HG03139 (cell line): Measurements from ENCODE around the gene TMEM9.

ENCODE experiments used
- ATAC-seq: cut with Tn5 transposase; IDR thresholded peaks from one replicate; pipeline ENCODE4 v1.9.1; 2021; ENCODE audit not compliant: unreplicated experiment

The TMEM9 gene

DNA sequence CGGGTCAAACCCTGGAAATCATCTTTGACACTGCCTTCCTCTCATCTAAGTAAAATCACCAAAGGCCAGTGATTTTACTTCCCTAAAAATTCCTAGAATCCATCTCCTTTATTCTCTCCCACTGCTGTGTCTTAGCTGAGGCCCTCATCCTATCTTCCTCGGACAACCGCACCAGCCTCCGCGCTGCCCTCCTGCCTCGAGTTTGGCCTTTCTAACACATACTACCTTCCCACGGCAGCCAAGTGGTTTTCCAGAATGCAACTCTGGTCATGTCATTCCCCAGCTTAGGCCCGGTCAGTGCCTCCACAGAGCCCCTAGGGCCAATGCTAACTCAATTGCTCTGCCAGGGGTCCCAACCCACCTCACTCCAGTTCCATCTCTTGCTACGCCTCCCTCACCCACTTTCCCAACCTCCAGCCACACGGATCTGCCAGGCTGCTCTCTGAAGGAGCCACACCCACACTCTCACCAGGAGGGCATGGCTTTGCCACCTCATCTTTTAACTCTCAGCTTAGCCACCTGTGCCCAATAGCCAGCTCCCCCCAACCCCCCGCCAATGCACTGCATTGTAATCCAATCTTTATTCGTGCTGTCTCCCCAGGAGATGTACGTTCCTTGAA lies 6.8 kb downstream of the TMEM9 start:
- no peak for ATAC-seq

DNA sequence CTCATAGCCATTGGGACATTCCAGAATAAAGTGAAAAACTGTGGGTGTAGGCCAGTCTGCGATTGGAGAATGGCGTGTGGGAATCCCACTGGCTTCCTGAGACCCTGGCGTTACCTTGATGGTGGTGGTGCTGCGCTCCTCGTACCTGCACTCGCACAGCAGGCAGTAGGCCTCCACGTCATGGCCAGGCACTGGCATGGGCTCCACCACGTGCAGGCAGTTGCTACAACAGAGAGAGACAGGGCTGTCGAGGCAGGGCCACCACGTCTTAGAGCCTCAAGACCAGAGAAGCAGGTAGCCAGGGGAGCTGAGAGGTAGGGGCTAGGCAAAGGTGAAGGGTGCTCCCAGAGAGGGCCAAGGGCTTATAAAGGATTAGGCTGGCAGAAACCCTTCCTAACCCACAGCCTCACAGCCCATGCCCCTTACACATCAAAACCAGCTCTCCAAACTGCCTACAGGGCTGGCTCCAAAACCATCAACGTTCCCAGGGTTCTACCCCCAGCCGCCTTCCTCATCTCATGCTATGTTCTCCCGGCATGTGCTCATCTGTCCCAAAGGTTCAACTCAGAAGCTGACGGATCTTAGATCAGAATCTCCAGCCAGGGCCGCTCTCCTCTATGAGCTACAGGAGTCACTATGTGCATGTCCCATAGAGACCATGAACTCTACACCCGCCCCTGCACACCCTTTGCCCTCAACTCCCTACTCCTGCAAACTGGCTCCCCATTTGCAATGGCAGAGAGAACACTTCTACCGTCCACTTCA lies 7.5 kb downstream of the TMEM9 start:
- ATAC-seq = no peak

DNA sequence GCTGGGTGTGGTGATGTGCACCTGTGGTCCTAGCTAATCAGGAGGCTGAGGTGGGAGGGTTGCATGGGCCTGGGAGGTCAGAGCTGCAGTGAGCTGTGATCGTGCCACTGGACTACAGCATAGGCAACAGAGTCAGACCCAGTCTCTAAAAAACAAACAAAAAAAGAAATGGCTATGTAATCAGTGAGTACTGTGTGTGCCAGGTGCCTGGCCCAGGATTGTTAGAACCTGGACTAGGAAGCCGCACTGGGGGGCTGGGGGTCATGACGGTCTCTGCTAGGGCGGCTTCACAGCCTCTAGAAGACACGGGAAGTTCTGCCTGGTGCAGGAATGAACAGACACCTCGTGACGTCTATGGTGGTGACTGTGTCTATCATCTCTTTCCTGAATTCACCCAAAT lies 8.5 kb downstream of the TMEM9 start:
- ATAC-seq = no peak

DNA sequence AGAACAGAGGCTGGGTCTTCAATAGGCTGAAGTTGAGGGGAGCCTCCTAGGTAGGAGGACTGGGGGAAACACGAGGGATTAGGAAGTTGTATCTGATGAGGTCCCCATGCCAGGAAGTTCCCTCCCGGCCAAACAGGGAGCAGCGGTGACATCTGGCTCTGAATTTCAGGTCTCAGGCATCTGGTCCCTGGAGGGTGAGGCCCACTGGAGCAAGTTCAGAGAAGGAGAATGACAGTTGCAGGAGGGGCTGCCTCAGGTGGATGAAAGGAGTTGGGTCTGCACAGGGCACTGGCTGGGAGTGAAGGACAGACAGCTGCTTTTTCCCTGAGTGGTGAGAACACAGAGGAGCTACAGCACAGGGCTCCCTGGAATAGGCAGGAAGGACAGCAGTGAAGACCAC lies 9.1 kb downstream of the TMEM9 start:
- no peak for ATAC-seq

DNA sequence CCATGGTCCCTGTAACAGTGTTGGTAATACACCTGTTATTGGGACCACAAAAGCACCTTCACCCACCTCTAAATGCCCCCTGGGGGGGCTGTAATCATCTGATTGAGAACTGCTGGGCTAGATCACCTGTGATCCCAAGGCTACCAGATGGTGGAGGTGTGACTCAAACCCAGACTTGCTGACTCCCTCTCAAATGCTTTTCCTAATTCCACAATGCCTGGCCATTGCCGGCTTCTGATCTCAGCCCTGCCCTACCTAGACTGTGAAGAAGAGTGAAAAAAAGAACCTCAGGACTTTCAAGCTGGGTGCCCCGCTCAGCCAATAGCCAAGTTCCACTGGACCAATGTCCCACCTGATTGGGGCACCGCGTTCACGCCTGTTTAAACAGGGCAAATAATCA lies 9.6 kb downstream of the TMEM9 start:
- no peak for ATAC-seq

DNA sequence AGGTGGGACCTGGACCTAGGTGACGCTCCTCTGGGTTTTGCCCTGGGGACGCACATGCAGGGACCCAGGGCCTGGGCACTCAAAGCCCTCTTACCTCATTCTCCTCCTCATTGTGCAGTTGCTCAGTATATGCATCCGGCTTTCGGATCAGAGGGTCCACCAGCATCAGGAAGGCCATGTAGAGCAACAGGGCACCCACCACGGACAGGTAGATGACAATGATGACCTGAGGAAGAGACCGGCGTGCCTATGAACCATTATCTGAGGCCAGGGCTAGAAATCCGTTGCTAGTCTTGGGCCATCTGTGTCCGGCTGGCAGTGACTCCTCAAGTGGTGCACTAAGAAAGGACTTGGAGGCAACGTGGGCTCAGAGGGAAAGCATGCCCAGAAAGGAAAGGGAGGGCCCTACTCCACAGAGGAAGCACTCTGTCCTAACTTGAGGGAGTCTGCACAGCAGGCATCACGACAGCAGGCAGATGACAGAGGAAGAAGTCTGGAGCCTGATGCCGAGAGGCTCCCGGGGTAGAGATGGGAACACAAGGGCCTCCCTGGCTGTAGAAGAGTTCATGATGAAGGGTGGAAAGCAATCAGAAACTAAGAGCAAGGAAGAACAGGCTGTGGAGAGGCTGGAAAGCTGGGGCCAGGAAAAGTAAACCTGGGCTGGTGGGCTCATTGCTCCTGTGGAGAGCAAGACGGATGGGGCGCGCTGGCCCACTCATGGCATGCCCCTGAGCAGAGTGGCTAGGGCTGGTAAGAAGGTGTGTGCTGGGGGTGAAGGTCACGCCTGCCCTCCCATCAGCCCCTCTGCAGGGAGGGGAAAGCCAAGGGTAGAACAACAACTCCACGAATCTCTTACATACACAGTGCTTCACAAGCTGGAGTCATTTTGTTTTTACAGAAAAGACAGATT lies 10.3 kb downstream of the TMEM9 start:
- ATAC-seq = no peak

DNA sequence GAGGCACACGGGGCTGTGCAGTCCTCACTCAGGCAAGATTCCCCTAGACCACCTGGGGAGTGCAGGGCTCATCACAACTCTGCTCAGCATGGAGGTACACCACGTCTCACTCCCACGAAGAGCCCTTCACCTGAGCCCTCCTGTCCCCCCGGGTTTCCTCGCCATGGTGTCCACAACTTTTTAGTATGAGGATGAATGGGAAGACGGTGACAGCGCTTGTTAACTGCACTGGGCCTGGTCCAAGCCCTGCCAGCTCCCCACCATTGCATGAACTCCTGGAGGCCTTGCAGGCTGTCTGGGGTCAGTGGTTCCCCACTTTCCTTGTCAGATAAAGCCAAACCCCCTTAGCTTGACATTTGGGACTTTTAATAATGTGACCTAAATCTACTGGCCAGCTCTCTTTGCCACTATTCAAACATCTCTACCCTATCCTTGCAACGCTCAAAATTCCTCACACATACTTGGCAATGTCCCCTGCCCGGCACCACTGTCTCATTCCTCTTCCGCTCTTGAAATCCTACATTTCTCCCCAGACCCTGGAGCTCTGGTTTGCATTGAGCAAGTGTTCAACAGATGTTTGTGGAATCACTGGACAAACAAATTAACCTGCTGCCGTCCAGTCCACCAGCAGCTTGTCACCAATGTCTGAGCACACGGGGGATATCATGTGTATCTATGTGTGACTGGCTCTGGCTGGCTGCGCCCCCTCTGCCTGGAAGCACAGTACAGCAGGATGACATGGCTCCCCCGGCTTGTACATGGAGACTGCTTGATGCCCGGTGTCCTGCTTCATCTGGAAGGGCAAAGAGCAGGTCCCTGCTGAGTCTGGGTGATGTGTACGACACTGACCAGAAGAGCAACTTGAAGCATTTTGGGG lies 11.2 kb downstream of the TMEM9 start:
- no peak for ATAC-seq

DNA sequence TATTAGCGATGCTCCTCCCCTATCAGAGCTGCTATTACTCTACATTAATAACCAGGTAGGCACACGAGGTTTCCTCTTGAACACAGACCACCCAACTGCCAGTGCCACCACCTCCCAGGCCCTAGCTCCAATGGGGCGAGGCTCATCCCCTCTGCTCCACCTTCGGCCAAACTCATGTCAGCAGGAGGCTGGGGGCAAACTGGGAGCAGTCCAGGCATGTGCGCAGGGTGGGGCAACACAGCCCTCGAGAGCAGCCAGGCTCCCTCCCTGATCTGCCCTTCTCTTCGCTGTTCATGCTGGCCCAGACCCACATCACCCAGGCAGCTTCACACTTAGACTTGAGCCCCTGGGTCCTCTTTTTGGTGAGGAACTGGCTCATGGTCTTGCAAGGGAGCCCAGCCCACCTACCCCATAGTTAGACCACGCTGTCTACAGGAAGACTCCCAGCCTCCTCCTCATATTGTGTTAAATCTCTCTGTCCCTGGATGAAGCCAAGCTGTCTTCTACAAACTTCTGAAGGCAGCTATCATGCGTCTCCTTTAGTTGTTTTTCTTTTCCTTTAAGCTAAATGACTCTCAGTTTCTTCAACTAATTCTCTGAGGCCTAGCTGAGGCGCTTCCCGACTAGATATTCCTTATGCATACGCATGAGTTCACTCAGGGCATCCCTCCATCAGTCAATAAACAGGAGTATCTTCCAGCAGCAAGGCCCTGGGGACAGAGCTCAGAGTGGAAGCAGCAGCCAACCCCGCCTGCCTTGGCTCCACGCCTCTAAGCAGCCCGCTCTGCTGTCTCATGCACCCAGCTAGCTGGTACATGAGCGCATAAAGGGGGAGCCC lies 12.0 kb downstream of the TMEM9 start:
- no peak for ATAC-seq

DNA sequence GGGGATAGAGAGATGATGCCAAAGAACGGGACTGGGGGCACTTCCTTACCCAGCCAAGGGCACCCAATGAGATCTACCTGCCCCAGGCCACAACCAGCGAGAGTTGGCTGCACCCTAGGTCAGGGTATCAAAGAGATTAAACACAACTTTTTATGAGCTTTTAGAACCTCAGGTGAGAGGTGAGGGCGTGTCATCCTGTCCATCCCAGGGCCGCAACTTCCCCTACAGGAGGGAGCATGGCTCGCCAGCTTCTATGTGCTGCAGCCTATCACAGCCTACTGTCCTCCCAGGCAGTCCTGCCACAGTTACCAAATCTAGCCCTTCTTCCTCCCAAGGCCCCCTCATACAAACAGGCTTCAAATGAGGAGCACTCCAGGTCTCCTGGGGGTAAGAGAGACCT lies 12.9 kb downstream of the TMEM9 start:
- no peak for ATAC-seq

DNA sequence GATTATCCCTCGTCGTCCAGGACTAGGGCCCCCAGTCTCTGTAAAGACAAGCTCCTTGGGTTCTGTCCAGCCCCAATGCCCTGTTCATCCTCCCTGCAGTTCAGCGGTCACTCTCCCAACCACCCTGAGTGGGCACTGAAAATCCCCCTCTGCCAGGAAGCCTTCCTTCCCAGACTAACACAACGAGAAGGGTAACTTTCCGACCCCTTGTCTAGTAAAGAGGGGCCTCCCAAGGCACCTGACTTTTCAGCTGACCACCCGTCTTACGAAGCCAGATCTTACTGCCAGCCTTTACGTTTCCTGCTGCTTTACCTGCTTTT lies 13.4 kb downstream of the TMEM9 start:
- ATAC-seq = no peak

DNA sequence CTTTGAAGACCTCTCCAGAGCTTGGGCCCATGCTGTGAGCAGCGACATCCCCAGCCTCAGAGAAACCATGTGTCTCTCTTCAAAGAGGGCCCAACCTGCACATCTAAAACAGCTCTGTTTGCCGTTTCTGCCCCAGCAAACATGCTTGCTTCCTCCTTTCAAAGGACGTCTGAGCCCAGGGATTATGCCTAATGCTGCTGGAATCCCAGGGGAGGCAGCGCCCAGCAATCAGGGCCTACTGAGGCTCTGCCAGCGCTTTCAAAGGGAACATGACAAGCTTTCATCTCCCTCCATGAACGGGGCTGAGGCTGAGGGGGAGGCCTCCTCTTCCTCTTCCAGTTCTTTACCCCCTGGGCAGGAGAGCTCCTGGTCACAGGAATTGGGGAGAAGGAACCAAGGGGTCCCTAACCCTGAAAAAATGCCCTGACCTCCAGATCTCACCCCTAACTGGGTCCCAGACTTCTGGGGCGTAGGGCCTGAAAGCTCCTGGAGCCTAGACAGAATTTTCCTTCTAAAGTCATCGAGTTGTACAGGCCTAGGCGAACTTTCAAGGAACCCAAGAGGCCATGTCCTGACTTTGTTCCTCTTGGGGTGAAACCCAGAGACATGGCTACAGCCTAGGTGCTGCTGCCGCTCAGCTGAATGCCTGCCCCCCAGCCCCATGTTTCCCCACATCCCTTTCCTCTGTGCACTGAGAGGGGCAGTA lies 13.9 kb downstream of the TMEM9 start:
- no peak for ATAC-seq

DNA sequence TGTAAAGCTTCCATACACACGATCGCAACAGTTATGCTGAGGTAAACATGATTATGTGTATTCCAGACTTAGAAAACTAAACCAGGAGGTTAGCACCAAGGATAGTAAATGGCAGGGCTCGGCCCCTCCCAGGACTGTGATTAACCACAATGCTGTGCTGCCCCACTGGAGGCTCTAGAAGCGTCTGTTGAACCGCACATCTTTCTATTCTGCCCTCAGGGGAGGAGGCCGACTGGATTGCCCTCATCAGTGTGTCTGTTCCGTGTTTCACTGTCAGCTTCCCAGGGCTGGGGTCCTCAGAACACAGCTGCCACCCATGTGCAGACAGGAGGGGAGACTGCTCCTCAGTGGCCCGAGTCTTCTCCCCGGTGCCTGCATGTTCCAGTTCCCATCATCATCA lies 14.5 kb downstream of the TMEM9 start:
- no peak for ATAC-seq

DNA sequence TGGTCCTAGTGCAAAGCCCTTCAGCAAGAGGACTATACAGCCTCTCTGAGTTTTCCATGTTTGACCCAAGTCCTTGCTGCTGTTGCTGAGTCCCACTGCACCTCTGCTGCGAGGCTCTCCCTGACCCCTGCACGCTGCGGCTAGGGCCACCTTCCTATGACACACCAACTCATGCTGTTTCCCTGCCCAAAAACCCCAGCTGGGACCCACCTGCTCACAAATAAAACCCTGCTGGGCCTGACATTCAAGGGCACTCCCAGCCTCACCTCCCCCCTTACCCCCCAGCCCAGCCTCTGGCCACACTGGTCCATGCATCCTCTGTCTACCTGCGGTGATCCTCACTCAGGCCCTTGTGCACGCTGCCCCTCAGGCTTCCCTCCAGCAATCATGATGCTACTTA lies 15.0 kb downstream of the TMEM9 start:
- ATAC-seq = no peak

DNA sequence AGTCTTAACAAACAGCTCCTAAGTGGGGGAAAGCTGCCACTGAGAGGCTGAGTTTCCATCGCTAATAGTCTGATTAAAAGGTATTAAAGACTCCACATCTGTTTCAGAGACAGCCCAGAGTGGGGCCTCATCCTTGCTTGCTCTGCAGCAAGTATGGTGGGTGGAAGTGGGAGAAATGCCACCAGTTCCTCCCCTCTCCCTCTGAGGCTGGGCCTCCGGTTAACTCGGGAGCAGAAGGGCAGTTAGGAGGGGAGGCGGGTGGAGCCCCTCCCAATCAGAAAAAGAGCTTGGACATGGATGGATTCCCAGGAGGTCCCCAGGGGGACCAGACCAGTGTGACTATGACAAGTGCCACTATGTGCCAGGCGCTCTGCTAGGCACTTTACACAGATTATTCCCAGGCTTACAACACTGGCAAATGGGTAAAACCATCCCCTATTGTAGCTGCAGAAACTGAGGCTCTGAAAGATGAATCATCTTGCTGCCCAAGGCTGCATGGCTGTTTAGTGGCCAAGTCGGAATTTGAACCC lies 15.9 kb downstream of the TMEM9 start:
- ATAC-seq = no peak

DNA sequence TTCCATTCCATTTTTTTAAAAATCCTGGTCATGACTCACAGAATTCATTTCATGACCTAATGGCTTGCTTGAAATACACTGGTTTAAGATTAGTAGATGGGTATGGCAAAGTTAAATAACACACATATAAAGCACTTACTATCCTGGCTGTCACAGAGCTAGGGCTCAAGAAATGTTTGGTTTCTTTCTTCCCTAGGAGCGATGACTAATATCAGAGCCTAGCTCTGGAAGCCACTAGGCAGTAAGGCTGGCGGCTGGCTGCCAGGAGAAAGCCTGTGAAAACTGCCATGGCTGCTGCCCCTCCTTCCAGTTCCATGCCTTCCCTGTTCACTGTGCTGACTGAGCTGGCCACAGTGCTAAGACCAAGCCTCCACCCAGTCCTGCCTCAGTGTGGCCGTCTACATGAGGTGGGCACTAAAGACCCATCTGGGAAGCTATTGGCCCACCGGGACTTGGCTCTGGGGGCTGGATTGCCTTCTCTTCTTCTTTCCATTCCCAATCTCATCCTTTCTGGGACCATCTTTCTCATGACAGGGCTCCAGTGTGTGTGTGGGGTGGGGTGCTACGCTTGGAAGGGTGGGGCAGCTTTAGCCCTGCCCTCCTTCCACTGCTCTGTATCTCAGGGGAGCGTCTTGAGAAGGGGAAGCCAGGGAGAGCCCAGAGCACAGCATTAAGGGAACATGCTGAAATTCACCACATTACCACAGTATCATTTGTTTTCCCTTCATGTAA lies 16.5 kb downstream of the TMEM9 start:
- ATAC-seq = no peak

DNA sequence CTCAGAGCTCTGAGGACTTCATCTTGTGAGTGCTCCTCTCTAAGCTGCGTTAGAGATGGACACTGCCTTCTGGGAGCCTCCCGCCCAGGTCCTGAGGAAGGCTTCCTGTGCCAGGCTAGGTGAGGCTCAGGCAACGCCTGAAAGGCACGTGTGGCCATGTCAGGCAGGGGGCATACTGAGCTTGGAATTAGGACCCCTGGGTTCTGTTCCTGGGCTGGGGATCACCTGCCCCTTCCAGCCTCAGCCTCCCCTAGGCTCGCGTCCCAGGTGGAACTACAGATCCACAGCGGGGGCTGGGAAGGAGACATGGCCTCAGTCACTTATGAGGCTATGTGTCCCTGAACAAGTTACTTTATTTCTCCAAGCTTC lies 17.3 kb downstream of the TMEM9 start:
- no peak for ATAC-seq

DNA sequence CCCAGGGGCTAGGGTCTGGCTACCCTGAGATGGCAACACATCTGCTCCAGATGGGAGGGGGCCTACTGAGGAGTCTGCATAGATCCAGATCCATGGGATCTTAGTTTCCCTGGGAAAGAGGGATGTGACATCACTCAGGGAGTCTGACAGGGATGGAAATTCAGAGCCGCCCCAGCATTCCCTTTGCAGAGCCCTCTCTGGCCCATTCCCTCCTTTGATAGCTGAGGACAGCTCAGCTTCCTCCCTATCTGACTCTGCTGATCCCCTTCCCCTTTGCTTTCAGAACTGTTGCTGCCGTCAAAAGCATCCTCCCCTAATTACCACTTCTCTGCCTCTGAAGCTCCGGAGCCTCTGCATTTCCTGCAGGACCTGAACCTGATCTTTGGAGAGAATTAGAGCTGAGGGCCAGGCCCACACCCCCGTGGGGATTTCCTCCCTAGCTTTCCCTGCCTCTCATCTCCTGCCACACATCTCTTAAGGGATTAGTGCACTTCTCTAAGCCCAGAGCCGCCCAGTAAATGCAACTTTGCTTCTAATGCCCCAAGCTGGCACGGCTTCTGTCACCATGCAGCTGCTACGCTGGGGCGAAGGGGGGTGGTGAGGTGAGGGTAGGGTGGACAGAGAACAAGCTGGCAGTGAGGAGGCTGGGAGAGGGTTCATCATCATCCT lies 17.8 kb downstream of the TMEM9 start:
- ATAC-seq = no peak

DNA sequence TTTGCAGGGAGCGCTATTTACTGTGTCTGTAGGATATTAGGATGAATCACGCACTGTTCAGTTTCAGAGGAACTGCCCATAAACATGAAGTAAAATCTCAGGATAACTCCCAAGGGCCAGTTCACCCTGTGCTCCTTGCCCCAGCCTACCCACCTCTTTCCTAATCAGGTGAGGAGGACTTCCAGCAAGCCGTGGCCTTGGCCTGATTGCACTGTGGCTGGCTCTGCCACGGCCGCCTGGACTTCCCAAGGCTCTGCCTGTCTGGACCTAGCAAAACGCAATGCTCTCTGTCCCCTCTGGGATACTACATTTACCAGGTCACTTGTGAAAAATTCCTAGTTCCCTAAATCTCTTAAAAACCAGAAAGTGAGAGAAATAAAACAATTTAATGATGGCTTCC lies 19.9 kb downstream of the TMEM9 start:
- no peak for ATAC-seq
